Inflammatory macrophage (primary cell): ENCODE data around the gene ASCL2.
A peak's percentile ranks its signal among the peaks of the same experiment; 100 is the strongest.

Source experiments
- DNase-seq, 2 donors: peaks; one replicate each; pipeline ENCODE4 v3.0.0-alpha.2; 2020 to 2022

ASCL2 gene

DNA sequence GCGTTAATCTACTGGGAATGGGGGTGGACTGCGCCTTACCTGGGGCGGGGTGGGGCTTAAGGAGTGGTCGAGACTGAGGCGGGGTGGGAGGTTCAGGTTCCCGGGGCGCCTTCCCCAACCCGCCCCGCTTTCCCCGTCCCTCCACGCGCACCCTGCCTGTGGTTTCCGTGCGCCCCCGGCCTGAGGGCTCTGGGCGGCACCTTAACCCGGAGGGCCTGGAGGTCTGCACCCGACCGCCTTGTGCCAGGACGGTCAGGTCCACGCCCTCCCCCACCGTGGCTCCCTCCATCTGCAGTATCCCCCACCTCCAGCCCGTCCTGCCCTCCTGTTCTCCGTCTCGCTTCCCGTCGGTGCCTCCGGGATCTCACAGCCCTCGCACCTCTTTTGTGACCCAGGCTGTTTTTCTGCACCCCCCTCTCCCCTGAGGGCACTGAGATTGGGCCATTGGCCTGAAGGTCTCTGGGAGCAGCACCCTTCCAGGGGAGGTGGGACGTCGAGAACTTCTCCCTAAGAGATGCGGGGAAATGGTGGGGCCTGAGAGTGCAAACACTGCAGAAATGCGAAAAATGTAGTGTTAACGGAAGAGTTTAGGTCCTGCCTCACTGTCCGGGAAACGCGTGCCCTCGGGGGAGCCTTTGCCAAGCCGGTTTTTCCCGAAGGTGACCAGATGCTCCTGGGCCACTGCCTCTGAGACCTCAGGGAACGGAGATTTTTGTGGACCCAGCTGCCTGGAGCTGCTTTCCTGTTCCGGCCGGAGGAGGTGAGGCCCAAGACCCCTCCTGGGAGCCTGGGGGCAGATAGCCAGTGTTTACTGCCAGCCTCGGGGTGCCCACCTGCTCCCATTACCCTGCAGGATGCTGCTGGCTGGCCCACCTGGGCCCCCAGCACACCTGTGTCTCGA lies 1.2 kb upstream of the ASCL2 start:
- DNase-seq: no peak

DNA sequence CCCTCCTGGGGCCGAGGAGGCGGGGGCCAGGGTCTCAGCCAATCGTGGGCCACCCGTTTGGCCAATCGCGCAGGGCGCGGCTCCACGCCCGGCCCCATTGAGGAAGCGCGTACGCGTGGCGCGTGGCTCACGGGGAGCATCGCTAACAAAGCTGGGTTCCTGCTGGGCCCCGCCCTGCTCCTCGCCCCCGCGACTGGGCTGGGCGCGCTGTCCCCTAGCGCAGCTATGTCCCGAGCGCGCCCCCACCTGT lies 614 bp upstream of the ASCL2 start:
- peak; percentile 81 to 86 for DNase-seq

DNA sequence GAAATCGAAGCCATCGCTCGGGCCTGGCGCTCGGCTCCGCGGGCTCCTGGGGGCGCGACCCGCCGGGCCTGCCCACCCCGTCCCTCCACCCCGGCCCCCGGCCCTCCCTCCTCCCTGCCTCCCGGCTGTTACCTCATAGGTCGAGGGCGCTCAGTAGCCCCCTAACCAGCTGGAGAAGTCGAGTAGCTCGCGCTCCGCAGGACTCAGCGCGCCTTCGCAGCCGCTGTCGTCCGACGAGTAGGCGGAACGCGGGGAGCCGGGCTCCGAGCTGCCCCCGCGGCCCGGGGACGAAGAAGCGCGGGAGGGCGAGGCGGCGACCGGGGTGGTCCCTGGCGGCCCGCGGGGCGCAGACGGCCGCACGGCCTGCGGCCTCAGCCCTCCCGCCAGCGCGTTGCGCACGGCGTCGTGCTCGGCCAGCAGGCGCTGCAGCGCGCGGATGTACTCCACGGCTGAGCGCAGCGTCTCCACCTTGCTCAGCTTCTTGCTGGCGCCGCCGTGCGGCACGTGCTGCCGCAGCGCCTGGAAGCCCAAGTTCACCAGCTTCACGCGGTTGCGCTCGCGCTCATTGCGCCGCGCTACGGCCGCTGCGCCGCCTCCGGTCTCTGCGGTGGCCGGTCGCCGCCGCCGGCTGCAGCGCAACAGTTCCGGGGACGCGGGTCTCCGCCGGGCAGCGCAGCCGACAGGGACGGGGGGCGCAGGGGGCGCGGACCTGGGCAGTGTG lies 627 bp downstream of the ASCL2 start:
- DNase-seq: peak; percentile 32 to 46

DNA sequence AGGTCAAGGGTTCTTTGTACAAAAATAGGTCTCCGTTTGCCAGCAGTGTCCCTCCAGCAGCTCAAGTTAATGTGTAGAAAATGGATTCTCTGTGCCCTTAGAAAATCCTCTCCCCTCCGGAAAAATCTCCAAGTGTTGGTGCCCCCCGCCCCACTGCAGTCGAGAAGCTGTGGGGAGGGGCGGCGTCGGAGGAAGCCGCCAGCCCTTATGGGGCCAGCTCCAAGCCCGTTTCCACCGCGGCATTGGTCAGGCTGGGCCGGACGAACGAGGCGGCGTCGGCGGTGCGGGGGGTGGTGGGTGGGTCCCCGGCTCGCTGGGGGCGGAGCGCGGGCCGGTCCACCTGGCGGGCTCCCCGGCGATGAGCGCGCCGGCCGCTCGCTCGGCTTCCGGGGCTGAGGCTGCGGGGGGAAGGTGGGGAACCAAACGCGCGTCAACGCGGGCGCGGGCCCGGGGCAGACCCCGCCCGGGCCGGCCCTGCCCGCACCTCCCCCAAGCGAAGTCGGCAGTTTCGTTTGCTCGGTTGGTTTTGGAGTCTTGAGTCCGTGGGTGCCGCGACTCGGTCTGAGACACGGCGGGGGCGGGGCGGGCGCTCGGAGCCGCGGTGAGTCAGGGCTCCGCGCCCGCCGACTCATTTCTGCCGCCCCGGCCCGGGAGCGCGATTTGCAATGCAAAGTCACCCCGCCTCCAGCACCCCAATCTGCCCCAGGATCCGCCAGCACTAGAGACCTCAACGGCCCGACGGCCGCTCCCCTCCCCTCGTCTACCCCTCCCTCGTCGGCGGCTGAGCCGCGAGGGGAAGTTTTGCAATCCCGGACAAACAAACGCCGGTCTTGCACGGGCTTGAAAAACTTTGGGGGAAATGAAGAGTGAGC lies 1.4 kb downstream of the ASCL2 start:
- peak; percentile 74 to 75 for DNase-seq

DNA sequence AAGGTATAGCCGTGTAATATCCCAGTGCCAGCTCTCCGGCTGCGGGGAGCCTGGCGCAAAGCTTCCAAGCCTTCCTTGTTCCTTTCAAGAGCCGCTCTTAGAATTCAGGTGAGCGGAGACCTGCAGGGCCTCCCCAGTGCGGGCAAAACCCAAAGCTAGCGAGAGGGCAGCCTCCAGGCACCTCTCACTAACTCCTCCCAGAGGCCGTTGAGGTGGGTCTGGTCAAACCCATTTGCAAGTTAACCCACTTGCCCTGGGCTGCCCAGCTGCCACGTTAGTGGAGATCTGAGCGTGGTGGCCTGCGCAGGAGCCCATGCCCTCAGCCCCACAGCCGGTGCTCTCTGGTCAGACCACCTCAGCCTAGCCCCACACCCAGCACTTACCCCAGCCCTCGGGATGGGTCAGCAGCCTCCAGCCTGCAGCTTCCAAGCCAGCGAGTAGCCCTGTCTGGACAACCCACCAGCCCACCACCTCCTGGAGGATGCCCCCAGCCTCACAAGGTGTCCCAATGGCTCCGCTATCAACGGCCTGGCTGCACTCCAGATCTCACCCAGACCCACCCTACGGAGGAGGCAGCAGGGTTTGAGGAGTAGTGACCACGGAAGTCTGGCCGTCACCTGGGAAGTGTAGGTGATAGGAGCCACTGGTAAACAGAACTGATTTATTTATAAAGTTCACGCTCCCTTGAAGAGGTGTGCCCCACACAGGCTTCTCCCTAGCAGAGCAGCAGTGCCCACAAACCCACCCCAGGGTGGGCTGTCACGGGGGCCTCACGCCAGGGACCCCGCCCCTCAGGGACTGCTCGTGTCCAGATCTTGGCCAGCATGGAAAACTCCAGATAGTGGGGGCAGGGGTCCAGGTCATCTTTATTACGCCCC lies 2.3 kb downstream of the ASCL2 start:
- no peak for DNase-seq

DNA sequence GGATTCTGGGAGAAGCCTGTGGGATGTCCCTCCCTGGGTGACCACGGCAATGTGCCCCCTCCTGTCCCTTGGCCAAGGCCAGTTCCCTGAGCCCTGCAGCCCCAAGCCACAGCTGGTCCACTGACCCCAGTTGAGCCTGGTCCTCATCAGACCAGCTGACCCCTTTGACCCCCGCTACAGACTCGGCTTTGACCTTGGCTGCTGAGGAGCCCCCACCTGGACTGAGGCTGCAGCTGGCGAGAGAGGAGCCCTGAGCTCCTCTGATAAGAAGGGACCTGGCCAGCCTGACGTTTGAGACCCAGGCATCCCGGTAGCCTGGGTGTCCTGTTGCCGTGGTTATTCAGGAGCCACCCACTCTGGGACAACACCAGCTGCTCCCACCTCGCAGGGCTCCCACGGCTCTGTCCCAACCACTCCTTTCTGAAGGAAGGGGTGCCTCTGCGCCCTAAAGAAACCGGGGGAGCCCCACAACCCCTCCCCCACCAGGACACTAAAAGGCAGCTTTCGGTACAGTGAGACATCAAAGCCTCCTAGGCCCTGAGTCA lies 3.0 kb downstream of the ASCL2 start:
- no peak for DNase-seq

DNA sequence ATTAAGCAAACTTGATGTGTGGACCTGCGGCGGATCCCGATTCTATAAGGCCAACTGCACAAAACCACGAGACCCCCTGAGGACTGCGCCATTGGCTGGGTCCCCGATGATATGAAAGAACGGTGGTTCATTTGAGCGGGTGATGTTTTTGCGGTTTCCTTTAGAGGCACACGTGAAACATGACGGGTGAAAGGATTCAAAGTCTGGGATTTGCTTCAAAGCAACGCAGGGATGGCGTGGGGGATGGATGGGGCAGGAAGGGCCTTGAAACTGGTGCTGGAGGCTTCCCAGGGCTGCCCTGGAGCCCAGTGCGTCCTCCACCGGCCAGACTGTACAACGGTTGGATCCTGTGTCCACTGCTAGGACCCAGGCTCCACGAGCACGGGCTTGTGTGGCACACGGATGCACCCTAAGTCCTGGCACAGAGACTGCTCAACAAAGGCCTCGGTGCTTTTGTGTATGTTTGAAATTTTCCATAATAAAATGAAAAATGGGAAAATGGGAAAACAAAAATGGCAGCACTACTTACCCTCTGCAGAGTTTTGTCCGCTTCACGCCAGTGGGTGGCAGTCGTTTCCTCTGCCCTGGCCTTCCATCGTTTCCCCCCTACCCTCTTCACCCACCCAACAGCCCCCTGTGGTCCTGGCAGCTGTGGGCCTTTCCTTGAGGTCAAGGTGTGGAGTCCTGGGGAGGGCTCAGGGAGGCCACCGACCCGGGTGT lies 3.6 kb downstream of the ASCL2 start:
- no peak for DNase-seq

DNA sequence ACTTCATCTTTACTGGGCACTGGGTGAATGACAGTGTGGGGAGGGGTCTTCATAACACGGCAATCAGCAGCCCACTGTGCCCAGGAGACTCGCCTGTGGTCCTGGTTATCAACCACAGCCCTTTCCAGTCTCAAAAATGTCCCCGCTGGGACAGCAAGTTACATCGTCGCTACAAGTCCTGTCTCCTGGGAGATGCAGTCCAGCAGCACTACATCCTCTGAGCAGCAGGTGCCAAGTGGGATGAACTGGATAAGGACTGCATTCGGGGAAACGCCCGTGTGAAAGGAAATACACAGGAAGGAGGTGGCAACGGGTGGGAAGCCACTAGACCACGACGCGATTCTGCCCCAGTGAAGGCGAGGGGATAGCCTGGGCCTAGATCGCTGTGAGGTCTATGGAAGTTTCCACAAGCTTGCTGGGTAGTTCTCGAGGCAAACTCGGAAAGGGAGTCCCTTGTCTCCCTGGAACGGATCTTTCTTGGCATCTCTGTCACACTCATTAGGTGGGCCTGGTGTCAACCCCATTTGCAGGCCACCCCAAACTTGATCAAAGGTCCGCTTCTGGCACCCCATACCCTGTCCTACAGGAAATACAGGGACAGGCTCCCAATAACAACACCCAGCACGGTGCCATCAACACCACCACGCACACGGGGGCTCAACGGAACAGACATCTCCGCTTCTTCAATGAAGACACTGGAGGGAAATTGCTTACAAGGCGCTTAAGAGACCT lies 4.4 kb downstream of the ASCL2 start:
- DNase-seq: no peak

DNA sequence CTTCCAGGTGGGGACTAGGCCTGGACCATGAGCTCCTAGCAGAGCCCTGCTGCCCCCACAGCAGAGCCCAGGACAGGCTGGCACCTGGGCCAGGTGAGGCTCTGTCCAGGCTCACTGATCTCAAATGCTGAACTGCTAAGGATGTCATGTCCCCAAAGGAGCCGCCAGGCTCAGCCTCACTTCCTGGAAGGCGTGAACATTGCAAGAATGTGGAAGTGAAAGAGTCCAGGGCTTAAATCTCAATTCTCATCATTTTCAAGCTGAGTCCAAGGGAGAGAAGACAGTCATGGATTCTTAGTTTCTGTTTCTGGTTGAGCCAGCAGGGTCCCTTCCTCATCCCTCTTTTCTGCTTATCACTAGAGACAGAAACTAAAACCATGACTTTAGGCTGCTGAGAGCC lies 5.0 kb downstream of the ASCL2 start:
- DNase-seq: peak; percentile 78 to 86

DNA sequence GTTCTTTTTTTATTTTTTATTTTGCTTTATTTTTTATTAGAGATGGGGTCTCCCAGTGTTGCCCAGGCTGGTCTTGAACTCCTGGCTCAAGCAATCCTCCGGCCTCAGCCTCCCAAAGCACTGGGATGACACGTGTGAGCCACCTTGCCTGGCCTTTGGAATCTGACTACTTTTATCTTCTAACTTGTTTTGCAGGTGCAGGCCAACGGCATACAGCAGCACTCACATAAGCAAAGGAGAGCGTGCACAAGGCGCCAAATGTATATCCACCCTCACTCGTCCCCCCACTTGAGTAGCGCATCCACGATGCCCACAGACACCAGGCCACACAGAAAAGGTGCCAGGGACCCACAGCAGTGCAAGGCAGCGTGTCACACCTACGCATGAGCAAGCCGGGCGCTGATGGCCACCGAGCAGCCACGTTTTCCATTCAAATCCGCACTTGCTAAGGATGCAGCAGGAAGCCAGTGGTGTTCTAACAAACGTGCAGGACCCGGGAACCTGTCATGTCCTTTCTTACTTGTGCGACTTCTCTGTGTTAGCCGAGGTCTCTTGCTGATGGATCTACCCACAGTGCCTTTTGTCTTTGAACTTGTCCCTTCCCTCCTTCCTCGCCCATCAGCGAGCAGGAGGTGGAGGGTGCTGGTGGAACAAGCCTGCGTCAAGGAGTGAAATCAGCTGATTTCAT lies 5.9 kb downstream of the ASCL2 start:
- no peak for DNase-seq

DNA sequence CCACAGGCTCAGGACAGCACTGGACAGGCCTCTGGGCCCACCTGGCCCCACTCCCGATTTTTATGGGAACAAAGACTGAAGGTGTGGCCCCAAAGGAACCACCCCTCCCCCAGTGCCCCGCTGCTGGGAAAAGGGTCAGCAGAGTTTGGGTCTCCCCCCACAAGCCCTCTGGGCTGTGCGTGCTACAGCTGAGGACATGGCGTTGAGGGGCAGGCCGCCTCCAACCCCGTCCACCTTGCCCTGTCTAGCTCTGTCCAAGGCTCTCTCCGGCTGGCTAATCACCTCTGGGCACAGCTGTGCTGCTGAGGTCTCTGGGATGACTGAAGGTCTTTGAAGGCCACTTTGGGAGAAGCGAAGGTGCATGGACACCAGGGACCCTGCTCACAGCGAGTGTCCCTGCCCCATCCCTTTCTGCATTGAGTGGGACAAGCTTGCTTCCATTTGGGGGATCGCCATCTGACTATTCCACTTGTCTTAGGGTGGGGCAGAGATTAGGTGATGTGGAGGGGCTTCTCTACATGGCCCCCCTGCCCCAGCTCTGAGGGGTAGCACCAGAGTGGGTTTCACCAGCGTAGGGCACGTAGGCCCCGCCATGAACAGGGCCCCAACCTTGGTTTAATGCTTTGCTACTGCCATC lies 6.5 kb downstream of the ASCL2 start:
- DNase-seq: no peak

DNA sequence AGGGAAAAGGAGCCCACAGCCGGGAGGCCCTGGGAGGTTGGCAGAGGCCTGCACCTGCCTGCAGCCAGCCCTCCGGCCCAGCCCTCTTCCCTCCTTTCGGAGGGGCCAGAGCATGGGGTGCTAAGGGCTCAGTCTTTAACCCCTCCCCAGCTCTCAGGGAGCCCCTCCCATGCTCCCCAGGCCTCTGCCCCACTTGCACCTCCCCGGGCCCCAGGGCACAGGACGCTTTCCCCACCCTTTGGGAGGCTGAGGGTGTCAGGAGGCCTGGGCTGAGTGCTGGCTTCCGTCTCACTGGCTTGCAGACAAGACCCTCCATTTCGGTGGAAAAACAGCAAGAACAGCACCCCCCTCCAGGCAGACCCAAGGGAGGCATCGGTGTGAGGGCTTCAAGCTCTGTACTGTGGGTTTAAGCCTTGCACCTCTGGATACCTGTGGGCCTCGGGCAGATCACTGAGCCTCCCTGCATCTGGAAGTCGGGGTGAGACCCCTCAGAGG lies 7.3 kb downstream of the ASCL2 start:
- no peak for DNase-seq

DNA sequence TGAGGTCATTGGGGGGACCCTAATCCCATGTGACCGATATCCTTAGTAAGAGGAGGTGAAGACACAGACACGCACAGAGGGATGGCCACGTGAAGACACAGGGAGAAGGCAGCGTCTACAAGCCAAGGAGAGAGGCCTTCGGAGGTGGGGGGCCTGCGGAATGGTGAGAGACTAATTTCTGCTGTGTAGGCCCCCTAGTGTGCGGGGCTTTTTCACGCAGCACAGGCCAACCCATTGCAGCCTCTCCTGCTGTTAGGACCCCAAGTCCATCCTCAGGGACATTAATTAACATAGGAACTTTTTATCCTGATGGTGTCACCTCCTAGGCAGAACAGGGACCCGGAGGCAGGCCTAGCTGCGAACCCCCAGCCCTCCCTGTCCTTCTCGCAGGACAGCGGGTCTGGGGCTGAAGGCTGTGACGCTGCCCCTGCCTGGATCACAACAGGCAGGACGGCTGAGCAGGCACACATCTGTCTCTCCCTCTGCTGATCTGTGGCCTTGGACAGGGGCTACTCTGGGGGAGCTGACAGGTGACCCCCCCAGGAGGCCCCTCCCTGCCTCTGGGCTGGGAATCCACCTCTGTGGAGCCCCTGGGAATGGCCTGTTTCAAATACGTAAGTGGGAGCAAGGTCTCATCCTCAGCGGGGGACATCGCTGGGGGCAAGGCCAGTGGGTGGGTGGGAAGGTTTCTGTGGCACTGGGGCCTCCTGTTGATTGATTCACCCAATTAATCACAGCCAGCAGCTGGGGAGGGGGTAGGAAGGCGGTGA lies 7.9 kb downstream of the ASCL2 start:
- no peak for DNase-seq

DNA sequence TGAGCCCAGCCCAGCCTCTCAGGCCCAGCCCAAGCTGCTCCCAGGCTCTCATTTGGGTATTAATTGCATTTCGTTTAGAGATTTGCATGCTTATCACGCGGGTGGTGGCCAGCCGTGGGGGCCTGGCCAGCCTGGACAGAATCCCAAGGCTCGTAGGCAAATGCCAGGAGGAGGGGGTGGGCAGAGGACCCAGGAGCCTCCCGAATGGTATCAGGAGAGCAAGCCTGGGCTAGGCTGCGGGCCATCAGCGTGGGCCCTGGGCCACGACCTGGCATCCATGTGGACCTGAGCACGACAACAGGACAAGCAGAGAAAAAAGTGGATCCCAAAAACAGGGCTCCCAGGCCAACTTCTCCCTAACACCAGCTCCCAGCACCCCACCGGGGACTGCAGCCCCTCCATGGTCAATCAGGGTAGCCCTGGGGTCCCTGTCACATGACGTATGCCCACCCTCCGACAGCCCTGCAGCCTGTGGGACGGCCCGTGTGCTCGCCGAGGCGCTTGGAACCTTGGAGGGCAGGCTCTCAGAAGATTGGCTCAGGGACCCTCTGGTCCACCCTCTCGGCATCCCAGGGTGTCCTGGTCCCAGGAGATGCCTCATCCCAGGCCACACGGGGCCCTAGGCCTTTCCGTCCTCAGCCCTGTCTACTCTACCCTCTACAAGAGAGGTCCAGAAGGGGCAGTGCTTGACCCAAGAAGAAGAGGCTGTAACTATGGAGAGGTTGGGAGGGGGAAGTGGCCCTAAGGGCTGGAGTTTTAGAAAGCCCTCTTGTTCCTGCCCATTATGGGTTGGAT lies 8.8 kb downstream of the ASCL2 start:
- no peak for DNase-seq

DNA sequence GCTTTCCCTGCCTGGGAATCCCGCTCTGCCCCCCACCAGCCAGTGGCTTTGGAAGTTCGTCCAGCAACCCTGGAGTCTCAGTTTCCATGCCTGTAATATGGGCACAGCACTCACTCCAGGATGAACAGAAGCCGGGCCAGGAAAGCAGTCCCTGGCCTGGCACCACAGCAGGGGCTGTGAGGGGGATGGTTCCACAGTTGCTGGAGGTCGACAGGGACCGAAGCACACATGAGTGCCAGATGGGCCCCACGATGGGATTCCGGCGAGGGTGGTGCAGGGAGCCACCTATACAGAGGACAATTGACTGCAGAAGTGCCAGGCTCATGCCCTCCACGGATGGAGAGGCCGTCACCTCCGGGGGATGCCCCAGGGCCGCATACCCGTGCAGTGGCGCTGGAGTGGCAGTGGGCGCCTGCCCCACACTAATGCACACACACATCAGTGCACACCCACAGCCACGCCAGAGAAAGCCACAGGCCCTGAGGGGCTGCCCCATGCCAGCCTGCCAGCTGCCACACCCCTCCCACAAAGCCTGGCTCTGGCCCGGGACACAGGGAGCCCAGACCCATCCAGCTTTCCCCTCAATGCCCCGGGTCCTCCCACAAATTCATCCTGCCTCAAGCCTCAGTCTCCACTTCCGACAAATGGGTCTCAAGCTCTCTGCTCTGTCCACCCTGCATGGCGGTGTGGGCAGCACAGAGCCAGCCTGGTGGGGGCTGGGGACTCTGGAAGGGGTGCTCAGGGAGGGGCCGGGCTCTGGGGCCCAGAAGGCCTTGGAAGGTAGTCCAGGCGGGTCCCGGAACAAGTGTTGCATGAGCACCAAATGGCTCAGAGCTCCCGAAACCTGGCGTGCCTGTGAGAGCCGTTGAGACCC lies 9.7 kb downstream of the ASCL2 start:
- no peak for DNase-seq

DNA sequence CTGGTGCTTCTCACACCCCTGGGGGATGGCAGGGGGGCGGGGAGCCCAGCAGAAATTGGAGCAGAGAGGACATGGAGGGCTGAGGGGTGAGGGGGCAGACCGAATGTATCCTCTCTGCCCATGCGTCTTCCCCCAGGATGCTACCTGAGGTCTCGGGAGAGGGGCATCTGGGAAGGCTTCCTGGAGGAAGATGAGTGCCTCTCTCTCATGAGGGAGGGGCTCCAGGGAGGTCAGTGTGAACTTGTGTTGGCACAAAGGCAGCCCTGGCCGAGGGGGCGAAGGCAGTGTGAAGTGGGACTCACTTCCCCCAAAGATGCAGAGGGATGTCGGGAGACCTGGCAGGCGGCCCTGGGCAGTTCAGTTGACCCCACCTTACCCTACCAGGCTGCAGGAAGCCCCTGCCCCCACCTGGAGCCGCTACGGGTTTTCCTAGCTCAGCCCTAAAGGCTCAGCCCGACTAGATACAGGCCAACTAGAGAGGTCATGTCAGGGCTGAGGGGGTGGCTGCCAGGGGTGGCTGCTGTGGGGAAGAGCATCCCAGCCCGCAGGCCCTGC lies 10.4 kb downstream of the ASCL2 start:
- DNase-seq: no peak
